Hepatocyte (in vitro differentiated cells): Measurements from ENCODE around the gene ACSL5. TPM values are rescaled to one million over a fixed set of nuclear protein-coding genes. Genes with fewer than 3 reads are reported as not detected.

Experiments
- DNase-seq: peaks from one replicate; pipeline ENCODE4 v3.0.0-alpha.2; 2016; ENCODE audit warnings: low spot score
- H2AFZ ChIP-seq: fragments of 200-600 bp; sonication (generic); 2 replicates; pipeline ENCODE4 v1.6.0; 2016; ENCODE audit warnings: antibody characterized with exemption, mild to moderate bottlenecking
- H3K27ac ChIP-seq: fragments of 200-600 bp; sonication (generic); 2 replicates; pipeline ENCODE4 v1.5.1; 2016; ENCODE audit warnings: mild to moderate bottlenecking
- H3K27me3 ChIP-seq: fragments of 200-600 bp; sonication (generic); 2 replicates; pipeline ENCODE4 v1.6.1; 2016
- H3K36me3 ChIP-seq: fragments of 200-600 bp; sonication (generic); replicated peaks from 2 replicates; pipeline ENCODE4 v1.5.1; 2016; ENCODE audit warnings: low read depth; ENCODE audit not compliant: insufficient read depth
- H3K4me1 ChIP-seq: fragments of 200-600 bp; sonication (generic); 2 replicates; pipeline ENCODE4 v1.5.1; 2016; ENCODE audit warnings: mild to moderate bottlenecking, moderate library complexity; ENCODE audit not compliant: insufficient read depth
- H3K4me2 ChIP-seq: fragments of 200-600 bp; sonication (generic); 2 replicates; pipeline ENCODE4 v1.6.0; 2016
- H3K4me3 ChIP-seq: fragments of 200-600 bp; sonication (generic); 2 replicates; pipeline ENCODE4 v1.5.1; 2016; ENCODE audit warnings: mild to moderate bottlenecking
- H3K79me2 ChIP-seq: fragments of 200-600 bp; sonication (generic); 2 replicates; pipeline ENCODE4 v1.6.0; 2017; ENCODE audit warnings: mild to moderate bottlenecking
- H3K9me2 ChIP-seq: fragments of 200-600 bp; sonication (generic); replicated peaks from 2 replicates; pipeline ENCODE4 v1.6.0; 2017; ENCODE audit warnings: mild to moderate bottlenecking; ENCODE audit not compliant: insufficient read depth
- H3K9me3 ChIP-seq: fragments of 200-600 bp; sonication (generic); 2 replicates; pipeline ENCODE4 v1.5.1; 2016; ENCODE audit warnings: low read depth, mild to moderate bottlenecking
- H4K20me1 ChIP-seq: fragments of 200-600 bp; sonication (generic); 2 replicates; pipeline ENCODE4 v1.6.0; 2016; ENCODE audit warnings: mild to moderate bottlenecking; ENCODE audit not compliant: insufficient read depth, poor library complexity, severe bottlenecking
- CTCF ChIP-seq: fragments of 200-600 bp; sonication (generic); IDR thresholded peaks from 2 replicates; pipeline ENCODE4 v1.5.1; 2016; ENCODE audit warnings: antibody characterized with exemption, mild to moderate bottlenecking; ENCODE audit not compliant: poor library complexity
- EZH2 ChIP-seq: fragments of 200-600 bp; sonication (generic); IDR thresholded peaks from 2 replicates; pipeline ENCODE4 v1.6.1; 2016; ENCODE audit warnings: antibody characterized with exemption, mild to moderate bottlenecking, borderline replicate concordance
- EZH2phosphoT487 ChIP-seq: fragments of 200-600 bp; sonication (generic); IDR thresholded peaks from one replicate; pipeline ENCODE4 v1.6.1; 2018; ENCODE audit warnings: antibody characterized with exemption, mild to moderate bottlenecking, low read depth, moderate library complexity; ENCODE audit not compliant: unreplicated experiment, severe bottlenecking
- WGBS: methylation state at CpG from one replicate; pipeline ENCODE4 v1.1.6; 2016; ENCODE audit warnings: low lambda C conversion rate; ENCODE audit errors: missing lambda C conversion rate; 5-methylcytosine and 5-hydroxymethylcytosine counted together
- polyA plus RNA-seq: library from polyadenylated mRNA; unstranded; fragments of >200 nt; fragmentation: Nextera tagmentation; extraction: Ambion mirVana; gene quantifications from 2 replicates; pipeline ENCODE4 v1.2.1, GENCODE V29; 2016
- total RNA-seq: library from RNA; depleted of rRNA; stranded (reverse); fragments of >200 nt; gene quantifications from 2 replicates; pipeline ENCODE4 v1.2.3, GENCODE V29; 2014

ACSL5 gene
- total and polyA plus RNA-seq, 2 experiments from 2014 or later, result 22.7 to 40.2 TPM

GRCh38 chr10:112379635-112380296, 5.8 kb downstream of the ACSL5 start:
- peak; percentile 76 for DNase-seq
- H3K27ac ChIP-seq, result peak overlapping the region; percentile 67
- H3K4me3 ChIP-seq, result no peak overlapping the region
- no peak overlapping the region for H3K4me2 ChIP-seq
- 56% methylated on average over 8 of the region's 8 CpGs for WGBS
- no peaks in the 10 kb centered on the region for H3K9me3 ChIP-seq
- no peak overlapping the region for H2AFZ ChIP-seq
- H3K27me3 ChIP-seq, result no peaks in the 10 kb centered on the region
- no peaks in the 10 kb centered on the region for H3K9me2 ChIP-seq
- peaks cover 26% of the 10 kb centered on the region for H3K4me1 ChIP-seq
- no peaks in the 10 kb centered on the region for H3K36me3 ChIP-seq
- H4K20me1 ChIP-seq, result no peaks in the 10 kb centered on the region
- TF ChIP-seq CTCF (no peak), EZH2phosphoT487 (no peak), EZH2 (no peak)
- H3K79me2 ChIP-seq, result peaks cover 3% of the 10 kb centered on the region

- H3K79me2 ChIP-seq, result no peaks in the 10 kb centered on the region
- H3K4me1 ChIP-seq, result peaks cover 22% of the 10 kb centered on the region
- DNase-seq, result no peak
- no peaks in the 10 kb centered on the region for H3K9me3 ChIP-seq
- 53% methylated on average over 9 of the region's 9 CpGs for WGBS
- TF ChIP-seq EZH2 (no peak), CTCF (no peak), EZH2phosphoT487 (no peak)
- no peaks in the 10 kb centered on the region for H3K9me2 ChIP-seq
- H3K27ac ChIP-seq, result peak overlapping the region; percentile 91
- H3K36me3 ChIP-seq, result no peaks in the 10 kb centered on the region
- H2AFZ ChIP-seq, result no peak overlapping the region
- no peak overlapping the region for H3K4me3 ChIP-seq
- H3K27me3 ChIP-seq, result no peaks in the 10 kb centered on the region
- H3K4me2 ChIP-seq, result peak overlapping the region; percentile 52
- H4K20me1 ChIP-seq, result no peaks in the 10 kb centered on the region
These were observed 8.8 kb downstream of the ACSL5 start for GRCh38 chr10:112382515-112383235.

GRCh38 chr10:112383325-112383724, 9.4 kb downstream of the ACSL5 start:
- H3K4me3 ChIP-seq, result no peak overlapping the region
- H3K4me2 ChIP-seq, result peak overlapping the region; percentile 52
- no peaks in the 10 kb centered on the region for H3K27me3 ChIP-seq
- H2AFZ ChIP-seq, result no peak overlapping the region
- WGBS, result 20% methylated on average over 3 of the region's 3 CpGs
- peaks cover 22% of the 10 kb centered on the region for H3K4me1 ChIP-seq
- H3K9me2 ChIP-seq, result no peaks in the 10 kb centered on the region
- no peaks in the 10 kb centered on the region for H3K79me2 ChIP-seq
- H3K36me3 ChIP-seq, result no peaks in the 10 kb centered on the region
- H3K9me3 ChIP-seq, result no peaks in the 10 kb centered on the region
- TF ChIP-seq EZH2 (no peak), EZH2phosphoT487 (no peak), CTCF (no peak)
- H4K20me1 ChIP-seq, result no peaks in the 10 kb centered on the region
- DNase-seq, result peak; percentile 86
- H3K27ac ChIP-seq, result peak overlapping the region; percentile 91
